ENCODE measurements around the gene KCNK16.
A peak's percentile ranks its signal among the peaks of the same experiment; 100 is the strongest.

- peak; percentile 92 for TF ChIP-seq CTCF (IDR thresholded peaks at IDR 0.05)
- no peak for TF ChIP-seq POLR2AphosphoS5 (IDR thresholded peaks at IDR 0.05; ENCODE audit: low read depth, low read length)
Measured at GRCh38 chr6:39347906-39348585, 25.5 kb upstream of the KCNK16 start.
